Mucosa of descending colon (tissue), 3 donors: Measurements from ENCODE around the gene RRAD. TPM values are rescaled to one million over a fixed set of nuclear protein-coding genes. Genes with fewer than 3 reads are reported as not detected.

ENCODE experiments used
- ATAC-seq: fragments of 200-7000 bp; cut with Tn5 transposase; one replicate; pipeline ENCODE4 v1.9.1; 2020; ENCODE audit warnings: mild to moderate bottlenecking, moderate library complexity
- DNase-seq, 3 donors: peaks; one replicate each; pipeline ENCODE4 v3.0.0-alpha.2; 2020
- H3K36me3 ChIP-seq: fragments of 200-600 bp; one replicate; pipeline ENCODE4 v1.8.0; 2021; ENCODE audit warnings: low read depth, mild to moderate bottlenecking
- H3K4me1 ChIP-seq: fragments of 200-600 bp; one replicate; pipeline ENCODE4 v1.8.0; 2021; ENCODE audit warnings: low read depth, mild to moderate bottlenecking
- H3K4me3 ChIP-seq: fragments of 200-600 bp; one replicate; pipeline ENCODE4 v1.8.0; 2021; ENCODE audit warnings: mild to moderate bottlenecking
- H3K9me3 ChIP-seq: fragments of 200-600 bp; one replicate; pipeline ENCODE4 v1.8.0; 2021; ENCODE audit warnings: mild to moderate bottlenecking
- CTCF ChIP-seq: fragments of 200-600 bp; IDR thresholded peaks from one replicate; pipeline ENCODE4 v1.8.0; 2022; ENCODE audit warnings: antibody characterized with exemption, mild to moderate bottlenecking
- intact Hi-C, 2 donors: fragments of 100-400 bp; cut with DNase I in 1 of 2; cut with micrococcal nuclease in 1 of 2; formaldehyde crosslinking; loops; one replicate each; pipeline versions ENCODE4 v1.11.0 to v1.11.1; 2022; cut with DNase I, micrococcal nuclease
- total RNA-seq, 3 donors: library from RNA; stranded (reverse); fragmentation: NEBNext Ultra II Directional in 2 of 3; extraction: Animal tissue kit (Norgen Biotek cat#: 25700) in 2 of 3; gene quantifications; one replicate each; pipeline versions ENCODE4 v1.2.1 to v1.2.4, GENCODE V29; 2021 to 2023
- donor health status: DM: no; HTN: no; CAD: no; lungs with moderate emphysema.
- donor health status: DM: no; HTN: no; CAD: no.
- donor health status: DM: no; HTN: yes; CAD: no.

Gene RRAD
- total RNA-seq, 3 donors from 2014 or later: 1.3 to 11.6 (median 1.3) TPM

- DNase-seq (no peak), ATAC-seq (no peak)
- Histone ChIP-seq H3K9me3 (no peaks in the 10 kb centered on the region), H3K4me1 (peaks cover 14% of the 10 kb centered on the region), H3K36me3 (no peaks in the 10 kb centered on the region), H3K4me3 (no peak overlapping the region)
- TF ChIP-seq CTCF: no peak
- intact Hi-C loops: no loop called here
These were observed 47.3 kb downstream of the RRAD start for GRCh38 chr16:66878067-66878466.

- intact Hi-C loops: no loop called here
- no peak for TF ChIP-seq CTCF
These were observed 51.1 kb downstream of the RRAD start for GRCh38 chr16:66874079-66874775.

GRCh38 chr16:66873685-66874055 is 51.7 kb downstream of the RRAD start:
- Histone ChIP-seq H3K4me3 (no peak overlapping the region), H3K9me3 (no peaks in the 10 kb centered on the region), H3K36me3 (no peaks in the 10 kb centered on the region), H3K4me1 (peaks cover 8% of the 10 kb centered on the region)
- ATAC-seq: no peak
- DNase-seq: no peak
- TF ChIP-seq CTCF: no peak
- intact Hi-C loops: no loop called here

More at GRCh38 chr16:66874079-66874775, 51.1 kb downstream of the RRAD start:
- ATAC-seq (no peak), DNase-seq (no peak)
- peaks cover 8% of the 10 kb centered on the region for H3K4me1 ChIP-seq
- H3K36me3 ChIP-seq: no peaks in the 10 kb centered on the region
- no peak overlapping the region for H3K4me3 ChIP-seq
- no peaks in the 10 kb centered on the region for H3K9me3 ChIP-seq

- Histone ChIP-seq H3K4me3 (no peak overlapping the region), H3K4me1 (peaks cover 8% of the 10 kb centered on the region), H3K36me3 (no peaks in the 10 kb centered on the region), H3K9me3 (no peaks in the 10 kb centered on the region)
- peak; percentile 92 for TF ChIP-seq CTCF
- ATAC-seq (peak; percentile 87), DNase-seq (peak; percentile 93 to 95 (median 94))
- intact Hi-C loops: no loop called here
These were observed 52.2 kb downstream of the RRAD start for GRCh38 chr16:66872943-66873684.

GRCh38 chr16:66872559-66872942 is 52.8 kb downstream of the RRAD start:
- DNase-seq (no peak), ATAC-seq (peak; percentile 20)
- H3K4me3 ChIP-seq: no peak overlapping the region
- TF ChIP-seq CTCF: no peak
- intact Hi-C loops: no loop called here
- peaks cover 8% of the 10 kb centered on the region for H3K4me1 ChIP-seq
- no peaks in the 10 kb centered on the region for H3K9me3 ChIP-seq
- no peaks in the 10 kb centered on the region for H3K36me3 ChIP-seq
